GM19438 (cell line): ENCODE measurements around the gene MAST4.
A peak's percentile ranks its signal among the peaks of the same experiment; 100 is the strongest.

Experiments
- ATAC-seq: cut with Tn5 transposase; IDR thresholded peaks from one replicate; pipeline ENCODE4 v1.9.1; 2021; ENCODE audit warnings: low read depth; ENCODE audit not compliant: unreplicated experiment

Gene MAST4

GRCh38 chr5:67135381-67135984 is 539.3 kb downstream of the MAST4 start:
- no peak for ATAC-seq

- ATAC-seq, result no peak
These were observed 542.8 kb downstream of the MAST4 start for GRCh38 chr5:67139030-67139429.

GRCh38 chr5:67140413-67140812 is 544.2 kb downstream of the MAST4 start:
- no peak for ATAC-seq

- no peak for ATAC-seq
These were observed 545.5 kb downstream of the MAST4 start for GRCh38 chr5:67141644-67142043.

- no peak for ATAC-seq
These were observed 546.6 kb downstream of the MAST4 start for GRCh38 chr5:67142816-67143215.

GRCh38 chr5:67143549-67143948 is 547.4 kb downstream of the MAST4 start:
- ATAC-seq, result no peak

- no peak for ATAC-seq
These were observed 548.0 kb downstream of the MAST4 start for GRCh38 chr5:67144183-67144639.

GRCh38 chr5:67146574-67146973 is 550.4 kb downstream of the MAST4 start:
- ATAC-seq, result no peak

GRCh38 chr5:67146981-67147380 is 550.8 kb downstream of the MAST4 start:
- ATAC-seq, result no peak

GRCh38 chr5:67147760-67148159 is 551.6 kb downstream of the MAST4 start:
- ATAC-seq, result no peak

GRCh38 chr5:67149057-67149950 is 553.1 kb downstream of the MAST4 start:
- no peak for ATAC-seq

- no peak for ATAC-seq
These were observed 553.8 kb downstream of the MAST4 start for GRCh38 chr5:67149951-67150523.

- ATAC-seq, result no peak
These were observed 556.2 kb downstream of the MAST4 start for GRCh38 chr5:67152400-67152799.

- no peak for ATAC-seq
These were observed 557.1 kb downstream of the MAST4 start for GRCh38 chr5:67153292-67153691.

- ATAC-seq, result no peak
These were observed 558.5 kb downstream of the MAST4 start for GRCh38 chr5:67154556-67155206.

- peak; percentile 62 for ATAC-seq
These were observed 560.9 kb downstream of the MAST4 start for GRCh38 chr5:67156976-67157583.

- no peak for ATAC-seq
These were observed 564.1 kb downstream of the MAST4 start for GRCh38 chr5:67160272-67160671.

- no peak for ATAC-seq
These were observed 564.8 kb downstream of the MAST4 start for GRCh38 chr5:67160985-67161384.

- ATAC-seq, result no peak
These were observed 565.6 kb downstream of the MAST4 start for GRCh38 chr5:67161767-67162166.

GRCh38 chr5:67163231-67163756 is 567.1 kb downstream of the MAST4 start:
- no peak for ATAC-seq
